HCT116 (cell line): ENCODE measurements around the gene CHCHD3. TPM values are rescaled to one million over a fixed set of nuclear protein-coding genes. Genes with fewer than 3 reads are reported as not detected.

ENCODE experiments used
- ATAC-seq: fragments of 200-7000 bp; cut with Tn5 transposase; 2 replicates; pipeline ENCODE4 v1.9.1; 2020; ENCODE audit warnings: mild to moderate bottlenecking, moderate library complexity
- BruUV-seq: library from RNA; stranded (reverse); fragments of 400-500 nt; replicated peaks from 2 replicates; lab custom pipeline; 2021; lab: Mats Ljungman, UMichigan
- CTCF ChIA-PET: fragments of 300-600 bp; sonication (Branson Sonifier 250); formaldehyde crosslinking; loops from one replicate; lab custom pipeline; 2021; ENCODE audit warnings: antibody characterized with exemption; lab: Charles Lee
- POLR2A ChIA-PET: fragments of 300-600, 350-600 bp; sonication (Branson Sonifier 250); formaldehyde crosslinking; loops from one replicate; lab custom pipeline; 2021; ENCODE audit warnings: antibody characterized with exemption; lab: Charles Lee
- RAD21 ChIA-PET, 2 experiments: fragments of 300-600 bp; sonication (Branson Sonifier 250); formaldehyde crosslinking; loops; one replicate each; lab custom pipeline; 2023; ENCODE audit warnings: low total read pairs in 2 of 2; ENCODE audit not compliant: uncharacterized antibody in 2 of 2, unreplicated experiment in 2 of 2, low non-redundant PET in 1 of 2; lab: Charles Lee
- DNase-seq: peaks from one replicate; pipeline ENCODE4 v3.0.0-alpha.2; 2010; ENCODE audit warnings: low read depth, low spot score
- H2AFZ ChIP-seq: fragments of 200-600 bp; shearing (Covaris generic), sonication (generic); 2 replicates; pipeline ENCODE4 v1.6.1; 2017; ENCODE audit warnings: low read depth, mixed run types, mixed read lengths, antibody characterized with exemption, low read length; ENCODE audit not compliant: poor library complexity, severe bottlenecking
- H3K27ac ChIP-seq: 2 replicates; pipeline ENCODE4 v1.5.1; 2012; ENCODE audit warnings: low read depth, low read length
- H3K27me3 ChIP-seq: fragments of 200-600 bp; sonication (generic); 2 replicates; pipeline ENCODE4 v1.6.1; 2016; ENCODE audit warnings: mixed run types, low read length, mixed read lengths; ENCODE audit not compliant: insufficient read depth
- H3K36me3 ChIP-seq, 2 experiments: fragments of 200-500 bp in 1 of 2; fragments of 200-600 bp in 1 of 2; sonication (Bioruptor generic) in 1 of 2; sonication (generic) in 1 of 2; 2 replicates each; pipeline versions ENCODE4 v1.5.1 to v1.6.1; 2014 to 2016; ENCODE audit warnings: low read length in 2 of 2, inconsistent platforms in 1 of 2, mixed read lengths in 1 of 2, mixed run types in 1 of 2; ENCODE audit not compliant: insufficient read depth in 2 of 2, control insufficient read depth in 1 of 2
- H3K4me1 ChIP-seq, 2 experiments: fragments of 200-600 bp in 1 of 2; sonication (generic) in 1 of 2; 2 replicates each; pipeline versions ENCODE4 v1.5.1 to v1.6.1; 2012 to 2017; ENCODE audit warnings: low read length in 2 of 2, inconsistent platforms in 1 of 2, mild to moderate bottlenecking in 1 of 2, mixed read lengths in 1 of 2, mixed run types in 1 of 2, moderate library complexity in 1 of 2; ENCODE audit not compliant: insufficient read depth in 2 of 2, control insufficient read depth in 1 of 2
- H3K4me2 ChIP-seq: fragments of 200-600 bp; sonication (generic); 2 replicates; pipeline ENCODE4 v1.6.1; 2017; ENCODE audit warnings: mixed run types, low read length, mixed read lengths
- H3K4me3 ChIP-seq, 2 experiments: fragments of 200-600 bp in 1 of 2; sonication (generic) in 1 of 2; replicated peaks in 1 of 2; 2 replicates each; pipeline ENCODE4 v1.5.1; 2011 to 2016; ENCODE audit warnings: low read length in 2 of 2, control low read depth in 1 of 2, low read depth in 1 of 2, mild to moderate bottlenecking in 1 of 2, mixed read lengths in 1 of 2, mixed run types in 1 of 2
- H3K79me2 ChIP-seq: fragments of 200-600 bp; sonication (generic); 2 replicates; pipeline ENCODE4 v1.6.1; 2017; ENCODE audit warnings: mild to moderate bottlenecking, mixed run types, low read length, moderate library complexity, mixed read lengths; ENCODE audit not compliant: insufficient read depth
- H3K9ac ChIP-seq: fragments of 200-600 bp; sonication (generic); 2 replicates; pipeline ENCODE4 v1.6.1; 2016; ENCODE audit warnings: low read length, mixed read lengths
- H3K9me2 ChIP-seq: fragments of 200-600 bp; sonication (generic), shearing (Covaris generic); 2 replicates; pipeline ENCODE4 v1.6.1; 2017; ENCODE audit warnings: mixed run types, mild to moderate bottlenecking, moderate library complexity; ENCODE audit not compliant: insufficient read depth
- H3K9me3 ChIP-seq, 2 experiments: fragments of 200-500 bp in 1 of 2; fragments of 200-600 bp in 1 of 2; sonication (Bioruptor generic) in 1 of 2; sonication (generic) in 1 of 2; 2 replicates each; pipeline ENCODE4 v1.6.1; 2014 to 2017; ENCODE audit warnings: low read length in 2 of 2, mixed read lengths in 2 of 2, inconsistent platforms in 1 of 2, low read depth in 1 of 2, mild to moderate bottlenecking in 1 of 2, mixed run types in 1 of 2, moderate library complexity in 1 of 2; ENCODE audit not compliant: control insufficient read depth in 1 of 2, insufficient read depth in 1 of 2
- H4K20me1 ChIP-seq: fragments of 200-600 bp; sonication (generic), shearing (Covaris generic); 2 replicates; pipeline ENCODE4 v1.6.1; 2017; ENCODE audit warnings: mixed run types, mild to moderate bottlenecking, moderate library complexity; ENCODE audit not compliant: insufficient read depth
- ATF3 ChIP-seq: IDR thresholded peaks from 2 replicates; pipeline ENCODE4 v1.6.1; 2012
- CBX3 ChIP-seq: IDR thresholded peaks from 2 replicates; pipeline ENCODE4 v1.6.1; 2012; ENCODE audit warnings: low read depth
- CTCF ChIP-seq, 3 experiments: fragments of 200-600 bp in 1 of 3; sonication (generic) in 1 of 3; IDR thresholded peaks in 2 of 3; conservative IDR thresholded peaks in 1 of 3; 2 replicates each; pipeline ENCODE4 v1.5.1; 2012 to 2017; ENCODE audit warnings: low read depth in 2 of 3, low read length in 2 of 3, antibody characterized with exemption in 1 of 3, borderline replicate concordance in 1 of 3, control low read depth in 1 of 3, mild to moderate bottlenecking in 1 of 3, mixed read lengths in 1 of 3, mixed run types in 1 of 3, moderate library complexity in 1 of 3; ENCODE audit not compliant: insufficient read depth in 1 of 3
- EGR1 ChIP-seq: IDR thresholded peaks from 2 replicates; pipeline ENCODE4 v1.6.1; 2012; ENCODE audit warnings: low read depth
- EZH2phosphoT487 ChIP-seq: fragments of 200-600 bp; IDR thresholded peaks from 2 replicates; pipeline ENCODE4 v1.6.1; 2018; ENCODE audit warnings: antibody characterized with exemption, borderline replicate concordance
- FOSL1 ChIP-seq: IDR thresholded peaks from 2 replicates; pipeline ENCODE4 v1.6.1; 2012; ENCODE audit warnings: low read depth
- MAX ChIP-seq: IDR thresholded peaks from 2 replicates; pipeline ENCODE4 v1.6.1; 2012
- SIN3A ChIP-seq: IDR thresholded peaks from 2 replicates; pipeline ENCODE4 v1.6.1; 2012; ENCODE audit warnings: low read depth
- SRF ChIP-seq: IDR thresholded peaks from 2 replicates; pipeline ENCODE4 v1.6.1; 2012; ENCODE audit warnings: low read depth
- ZNF274 ChIP-seq: fragments of 200-500 bp; sonication (Bioruptor generic); IDR thresholded peaks from 2 replicates; pipeline ENCODE4 v1.6.1; 2014; ENCODE audit warnings: mild to moderate bottlenecking, low read depth, low read length, inconsistent platforms
- intact Hi-C: fragments of 100-400 bp; cut with micrococcal nuclease; formaldehyde crosslinking; loops from 2 replicates; pipeline ENCODE4 v1.10.0; 2022
- total RNA-seq: library from RNA; stranded (reverse); gene quantifications from one replicate; pipeline ENCODE4 v1.2.1, GENCODE V29; 2021; ENCODE audit not compliant: unreplicated experiment

The CHCHD3 gene
- total RNA-seq, 1 experiment from 2014 or later = 73.5 TPM

GRCh38 chr7:132838313-132838712 is 243.6 kb downstream of the CHCHD3 start:
- BruUV-seq = no TSS peak

More at GRCh38 chr7:132838313-132838712, 243.6 kb downstream of the CHCHD3 start:
- DNase-seq = no peak
- no peak for ATAC-seq
- Histone ChIP-seq H3K9me3 (no peaks in the 10 kb centered on the region), H3K27me3 (no peaks in the 10 kb centered on the region), H3K9me2 (no peaks in the 10 kb centered on the region), H2AFZ (no peak overlapping the region), H3K79me2 (no peaks in the 10 kb centered on the region), H3K9ac (no peak overlapping the region), H3K27ac (no peak overlapping the region), H4K20me1 (no peaks in the 10 kb centered on the region), H3K36me3 (no peaks in the 10 kb centered on the region), H3K4me2 (no peak overlapping the region), H3K4me3 (no peak overlapping the region), H3K4me1 (peaks cover 0 to 6% of the 10 kb centered on the region in 2 experiments; a peak in 1 of 4 replicates)
- RAD21 ChIA-PET = no interaction called here
- TF ChIP-seq SRF = no peak
- no peak for TF ChIP-seq FOSL1
- no peak for TF ChIP-seq CTCF (IDR thresholded peaks at IDR 0.05 in 2 of 3, conservative IDR thresholded peaks at IDR 0.05 in 1 of 3; ENCODE audit: borderline replicate concordance in 1 of 3, insufficient read depth in 1 of 3, low read depth in 2 of 3, low read length in 2 of 3)
- no peak for TF ChIP-seq CBX3
- TF ChIP-seq ATF3 = no peak
- TF ChIP-seq MAX = no peak
- no peak for TF ChIP-seq EZH2phosphoT487
- no peak for TF ChIP-seq ZNF274
- no peak for TF ChIP-seq SIN3A
- no peak for TF ChIP-seq EGR1
- intact Hi-C loops = no loop called here
- POLR2A ChIA-PET = no interaction called here
- CTCF ChIA-PET = no interaction called here
